Measurements from ENCODE around the gene FAM222B.
"Not testable (repeated sequence)": the region's sequence is repeated elsewhere in the genome, so short reads cannot be mapped to it uniquely, and the experiment has no call there.

Gene FAM222B

GRCh38 chr17:28725660-28726225, 116.8 kb downstream of the FAM222B start:
- DNase-seq: peak; percentile 68

- DNase-seq: peak; percentile 54
Measured at GRCh38 chr17:28725166-28725659, 117.4 kb downstream of the FAM222B start.

GRCh38 chr17:28724500-28725165, 118.0 kb downstream of the FAM222B start:
- no peak for DNase-seq

- not testable (repeated sequence) for DNase-seq
Measured at GRCh38 chr17:28723836-28724499, 118.6 kb downstream of the FAM222B start.

GRCh38 chr17:28723159-28723835, 119.3 kb downstream of the FAM222B start:
- no peak for DNase-seq

- no peak for DNase-seq
Measured at GRCh38 chr17:28722417-28723158, 120.0 kb downstream of the FAM222B start.

GRCh38 chr17:28720997-28721329, 121.6 kb downstream of the FAM222B start:
- not testable (repeated sequence) for DNase-seq

GRCh38 chr17:28720247-28720996, 122.2 kb downstream of the FAM222B start:
- no peak for DNase-seq

GRCh38 chr17:28719021-28719433, 123.6 kb downstream of the FAM222B start:
- DNase-seq: no peak

- peak; percentile 23 for DNase-seq
Measured at GRCh38 chr17:28718333-28719020, 124.1 kb downstream of the FAM222B start.

- DNase-seq: peak; percentile 11
Measured at GRCh38 chr17:28717578-28718332, 124.8 kb downstream of the FAM222B start, which contains the start of gene RAB34. Gene RAB34, minus strand, starts transcription at chr17:28717868. Its CDS starts 602 bp downstream, at chr17:28717266.

- no peak for DNase-seq
Measured at GRCh38 chr17:28716740-28717577, 125.6 kb downstream of the FAM222B start.

GRCh38 chr17:28715217-28715616, 127.4 kb downstream of the FAM222B start:
- DNase-seq: no peak

- no peak for DNase-seq
Measured at GRCh38 chr17:28714281-28714680, 128.3 kb downstream of the FAM222B start.

- DNase-seq: no peak
Measured at GRCh38 chr17:28712705-28713415, 129.7 kb downstream of the FAM222B start.

- DNase-seq: peak; percentile 38
Measured at GRCh38 chr17:28712032-28712704, 130.4 kb downstream of the FAM222B start.

GRCh38 chr17:28711723-28712031, 130.9 kb downstream of the FAM222B start, which contains the start of gene PROCA1:
Gene PROCA1, minus strand, starts transcription at chr17:28711888. Its CDS starts 228 bp downstream, at chr17:28711660.
- no peak for DNase-seq

Data from KG1 (cell line).